ENCODE results near the gene AHR.

Gene AHR

GRCh38 chr7:17307558-17307957 is 9.1 kb downstream of the AHR start:
- Histone ChIP-seq H2AFZ (ENCODE audit: low read length) (no peak overlapping the region), H3K36me3 (ENCODE audit: insufficient read depth, low read length) (no peaks in the 10 kb centered on the region), H3K9me3 (ENCODE audit: low read length) (no peaks in the 10 kb centered on the region), H3K4me1 (ENCODE audit: insufficient read depth, low read length, severe bottlenecking) (no peaks in the 10 kb centered on the region), H3K9ac (ENCODE audit: low read length) (no peak overlapping the region), H3F3A (ENCODE audit: insufficient read depth, low read length) (no peaks in the 10 kb centered on the region), H3K4me2 (ENCODE audit: low read length) (no peak overlapping the region), H4K20me1 (ENCODE audit: insufficient read depth, low read length) (no peaks in the 10 kb centered on the region; the same call in 1 of the 2 replicates), H3K79me2 (ENCODE audit: insufficient read depth, low read length) (no peaks in the 10 kb centered on the region), H3K27me3 (ENCODE audit: insufficient read depth, low read length) (no peaks in the 10 kb centered on the region), H3K4me3 (ENCODE audit: low read depth, low read length, poor library complexity, severe bottlenecking) (no peak overlapping the region), H3K9me2 (ENCODE audit: low read depth, low read length) (no peaks in the 10 kb centered on the region), H3K27ac (ENCODE audit: low read depth, low read length, poor library complexity, severe bottlenecking) (no peak overlapping the region)
- TF ChIP-seq CTCF (IDR thresholded peaks at IDR 0.05; ENCODE audit: low read length) (no peak), EZH2 (IDR thresholded peaks at IDR 0.05; ENCODE audit: borderline replicate concordance, low read length) (no peak)

- H3K4me1 ChIP-seq (ENCODE audit: insufficient read depth, low read length, severe bottlenecking): no peaks in the 10 kb centered on the region
- H4K20me1 ChIP-seq (ENCODE audit: insufficient read depth, low read length): no peaks in the 10 kb centered on the region; the same call in 1 of the 2 replicates
- no peaks in the 10 kb centered on the region for H3K36me3 ChIP-seq (ENCODE audit: insufficient read depth, low read length)
- no peak overlapping the region for H3K9ac ChIP-seq (ENCODE audit: low read length)
- no peaks in the 10 kb centered on the region for H3F3A ChIP-seq (ENCODE audit: insufficient read depth, low read length)
- no peak overlapping the region for H2AFZ ChIP-seq (ENCODE audit: low read length)
- H3K27me3 ChIP-seq (ENCODE audit: insufficient read depth, low read length): no peaks in the 10 kb centered on the region
- no peaks in the 10 kb centered on the region for H3K9me2 ChIP-seq (ENCODE audit: low read depth, low read length)
- TF ChIP-seq CTCF (IDR thresholded peaks at IDR 0.05; ENCODE audit: low read length) (no peak), EZH2 (IDR thresholded peaks at IDR 0.05; ENCODE audit: borderline replicate concordance, low read length) (no peak)
- no peaks in the 10 kb centered on the region for H3K79me2 ChIP-seq (ENCODE audit: insufficient read depth, low read length)
- H3K4me2 ChIP-seq (ENCODE audit: low read length): no peak overlapping the region
- H3K27ac ChIP-seq (ENCODE audit: low read depth, low read length, poor library complexity, severe bottlenecking): no peak overlapping the region
- H3K4me3 ChIP-seq (ENCODE audit: low read depth, low read length, poor library complexity, severe bottlenecking): no peak overlapping the region
- H3K9me3 ChIP-seq (ENCODE audit: low read length): no peaks in the 10 kb centered on the region
These were observed 9.7 kb downstream of the AHR start for GRCh38 chr7:17307969-17308648.

GRCh38 chr7:17311194-17311593 is 12.7 kb downstream of the AHR start:
- no peak overlapping the region for H3K4me2 ChIP-seq (ENCODE audit: low read length)
- H4K20me1 ChIP-seq (ENCODE audit: insufficient read depth, low read length): no peaks in the 10 kb centered on the region; the same call in 1 of the 2 replicates
- no peaks in the 10 kb centered on the region for H3K9me3 ChIP-seq (ENCODE audit: low read length)
- H3K4me1 ChIP-seq (ENCODE audit: insufficient read depth, low read length, severe bottlenecking): no peaks in the 10 kb centered on the region
- H3K27ac ChIP-seq (ENCODE audit: low read depth, low read length, poor library complexity, severe bottlenecking): no peak overlapping the region
- no peaks in the 10 kb centered on the region for H3K79me2 ChIP-seq (ENCODE audit: insufficient read depth, low read length)
- no peaks in the 10 kb centered on the region for H3K36me3 ChIP-seq (ENCODE audit: insufficient read depth, low read length)
- no peaks in the 10 kb centered on the region for H3F3A ChIP-seq (ENCODE audit: insufficient read depth, low read length)
- H3K9ac ChIP-seq (ENCODE audit: low read length): no peak overlapping the region
- no peak overlapping the region for H2AFZ ChIP-seq (ENCODE audit: low read length)
- H3K9me2 ChIP-seq (ENCODE audit: low read depth, low read length): no peaks in the 10 kb centered on the region
- no peak overlapping the region for H3K4me3 ChIP-seq (ENCODE audit: low read depth, low read length, poor library complexity, severe bottlenecking)
- H3K27me3 ChIP-seq (ENCODE audit: insufficient read depth, low read length): no peaks in the 10 kb centered on the region
- TF ChIP-seq EZH2 (IDR thresholded peaks at IDR 0.05; ENCODE audit: borderline replicate concordance, low read length) (no peak), CTCF (IDR thresholded peaks at IDR 0.05; ENCODE audit: low read length) (no peak)

All from OCI-LY1 (cell line).